Activated effector memory CD4-positive, alpha-beta T cell treated with Interleukin-2 at 50 U/mL for 16 hours (primary cell): ENCODE data around the gene HIP1R.
A peak's percentile ranks its signal among the peaks of the same experiment; 100 is the strongest.
"Not testable (repeated sequence)": the region's sequence is repeated elsewhere in the genome, so short reads cannot be mapped to it uniquely, and the experiment has no call there.

ENCODE experiments used
- DNase-seq: peaks from one replicate; pipeline ENCODE4 v3.0.0-alpha.2; 2020

Gene HIP1R

GRCh38 chr12:122878780-122879612 is 43.7 kb downstream of the HIP1R start:
- DNase-seq = no peak

DNA sequence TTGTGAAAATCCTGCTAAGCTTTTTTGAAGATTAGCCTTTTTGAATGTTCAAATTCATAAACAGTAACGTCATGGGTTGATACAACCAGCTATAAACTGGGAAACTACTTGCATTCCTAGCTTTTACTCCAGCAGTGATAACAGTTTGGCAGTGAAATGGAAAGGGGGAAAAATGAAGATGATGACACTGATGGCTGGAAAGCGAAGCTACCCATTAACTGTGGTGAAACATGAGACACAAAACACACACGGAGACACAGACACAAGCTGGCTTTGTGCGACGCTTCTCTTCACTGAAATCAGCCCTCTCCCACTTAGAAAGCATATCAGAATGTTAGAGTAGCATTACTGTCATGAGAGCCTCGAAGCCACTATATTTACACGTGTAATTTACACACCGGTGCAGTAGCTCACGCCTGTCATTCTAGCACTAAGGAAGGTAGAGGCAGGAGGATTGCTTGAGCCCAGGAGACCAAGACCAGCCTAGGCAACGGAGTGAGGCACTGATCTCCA is 45.0 kb downstream of the HIP1R start:
- DNase-seq = no peak

DNA sequence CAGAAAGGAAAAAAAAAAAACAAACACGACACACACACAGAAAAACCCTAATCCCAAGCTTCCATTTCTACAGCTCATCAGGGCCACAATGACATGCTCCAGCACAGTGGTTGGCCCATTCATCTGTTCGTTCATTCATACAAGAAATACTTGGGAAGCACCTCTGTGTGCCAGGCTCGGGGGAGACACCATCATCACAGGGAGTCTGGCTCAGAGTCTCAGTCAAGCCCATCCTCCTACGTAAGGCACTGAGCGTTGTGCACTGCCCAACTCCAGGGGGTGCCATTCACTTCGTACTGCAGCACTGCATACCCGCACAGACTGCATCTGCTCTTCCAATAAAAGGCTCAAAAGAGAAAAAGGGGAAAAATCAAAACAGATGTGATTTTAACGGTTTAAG is 45.4 kb downstream of the HIP1R start:
- DNase-seq = no peak

- no peak for DNase-seq
Observed at GRCh38 chr12:122882908-122883558, 47.8 kb downstream of the HIP1R start.

- DNase-seq = no peak
Observed at GRCh38 chr12:122884091-122884826, 49.0 kb downstream of the HIP1R start.

GRCh38 chr12:122884860-122885259 is 49.6 kb downstream of the HIP1R start:
- DNase-seq = no peak

- no peak for DNase-seq
Observed at GRCh38 chr12:122886161-122886560, 50.9 kb downstream of the HIP1R start.

DNA sequence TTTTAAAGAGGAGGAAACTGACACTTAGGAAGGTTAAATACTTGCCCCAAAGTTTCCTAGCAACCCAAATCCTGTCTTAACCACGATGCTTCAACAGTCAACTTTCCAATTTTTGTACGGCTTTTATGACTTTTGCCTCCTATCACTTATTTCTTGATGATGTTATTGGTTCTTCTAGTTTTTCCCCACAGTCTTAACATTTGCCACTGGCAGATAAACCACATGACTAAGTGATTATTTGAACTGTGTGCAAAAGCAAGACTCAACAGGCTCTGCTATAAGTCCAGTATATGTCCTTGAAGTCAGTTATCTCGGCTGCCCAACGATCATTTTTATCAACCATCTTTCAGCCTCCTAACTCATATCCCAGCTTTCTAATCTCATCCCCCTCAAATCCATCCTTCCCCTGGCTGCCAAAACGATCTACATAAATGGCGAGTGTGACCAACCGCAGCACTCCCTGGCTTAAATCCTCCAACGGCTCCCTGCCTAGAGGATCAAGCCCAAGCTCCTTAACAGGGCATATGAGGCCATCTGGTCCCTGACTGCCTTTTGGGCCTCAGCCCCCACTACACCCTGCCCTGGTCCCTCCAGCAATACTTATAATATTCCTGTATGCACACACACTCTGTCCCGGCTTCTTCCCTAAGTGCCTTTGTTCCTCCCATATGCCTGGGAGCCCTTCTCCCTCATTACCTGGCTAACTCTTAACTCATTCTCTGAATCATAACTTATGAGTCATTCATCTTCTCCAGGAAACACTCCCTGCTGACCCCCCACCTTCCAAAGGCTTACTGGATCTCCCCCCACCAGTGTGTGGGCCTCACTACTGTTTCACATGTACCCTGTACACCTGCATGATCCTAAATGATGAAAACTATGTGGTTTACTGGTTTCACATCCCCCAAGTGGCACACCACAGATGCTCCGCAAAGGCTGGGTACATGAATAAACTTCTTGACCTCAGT is 51.9 kb downstream of the HIP1R start:
- no peak for DNase-seq

GRCh38 chr12:122887819-122888212 is 52.6 kb downstream of the HIP1R start:
- DNase-seq = no peak

DNA sequence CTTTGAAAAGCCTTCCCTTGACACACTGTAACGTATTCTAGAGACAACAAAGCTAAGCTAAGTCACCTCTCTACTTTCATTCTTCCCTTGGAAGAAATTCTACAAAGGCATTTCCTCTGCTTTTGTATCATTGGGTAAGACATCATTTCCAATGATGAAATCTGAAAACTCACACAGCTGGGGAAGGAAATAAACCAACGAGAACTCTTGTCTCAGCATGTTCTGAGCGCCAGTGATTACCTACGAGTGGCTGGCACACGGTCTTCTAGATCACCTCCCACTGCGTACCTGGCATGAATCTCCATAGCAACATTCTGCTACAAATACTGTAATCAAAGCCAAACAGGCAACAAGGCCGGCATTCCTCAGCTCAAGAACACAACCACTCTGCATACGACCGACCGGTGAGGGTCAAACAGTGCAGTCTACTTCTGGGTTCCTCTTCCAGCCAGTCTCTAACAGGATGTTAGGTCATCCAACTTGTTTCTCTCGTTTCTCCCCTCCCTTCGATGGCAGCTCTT is 53.0 kb downstream of the HIP1R start:
- no peak for DNase-seq

GRCh38 chr12:122889761-122890520 is 54.7 kb downstream of the HIP1R start:
- DNase-seq = no peak

- DNase-seq = no peak
Observed at GRCh38 chr12:122891661-122892525, 56.6 kb downstream of the HIP1R start.

DNA sequence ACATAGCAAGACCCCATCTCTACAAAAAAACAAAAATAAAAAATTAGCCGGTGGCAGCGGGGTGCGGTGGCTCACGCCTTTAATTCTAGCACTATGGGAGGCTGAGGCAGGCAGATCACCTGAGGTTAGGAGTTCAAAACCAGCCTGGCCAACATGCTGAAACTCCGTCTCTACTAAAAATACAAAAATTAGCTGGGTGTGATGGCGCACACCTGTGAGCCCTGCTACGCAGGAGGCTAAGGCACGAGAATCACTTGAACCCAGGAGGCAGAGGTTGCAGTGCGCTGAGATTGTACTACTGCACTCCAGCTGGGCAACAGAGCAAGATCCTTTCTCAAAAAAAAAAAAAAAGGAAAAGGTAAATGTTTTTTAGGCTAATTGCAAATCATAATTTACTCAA is 57.5 kb downstream of the HIP1R start:
- not testable (repeated sequence) for DNase-seq

- no peak for DNase-seq
Observed at GRCh38 chr12:122893208-122894153, 58.2 kb downstream of the HIP1R start.

DNA sequence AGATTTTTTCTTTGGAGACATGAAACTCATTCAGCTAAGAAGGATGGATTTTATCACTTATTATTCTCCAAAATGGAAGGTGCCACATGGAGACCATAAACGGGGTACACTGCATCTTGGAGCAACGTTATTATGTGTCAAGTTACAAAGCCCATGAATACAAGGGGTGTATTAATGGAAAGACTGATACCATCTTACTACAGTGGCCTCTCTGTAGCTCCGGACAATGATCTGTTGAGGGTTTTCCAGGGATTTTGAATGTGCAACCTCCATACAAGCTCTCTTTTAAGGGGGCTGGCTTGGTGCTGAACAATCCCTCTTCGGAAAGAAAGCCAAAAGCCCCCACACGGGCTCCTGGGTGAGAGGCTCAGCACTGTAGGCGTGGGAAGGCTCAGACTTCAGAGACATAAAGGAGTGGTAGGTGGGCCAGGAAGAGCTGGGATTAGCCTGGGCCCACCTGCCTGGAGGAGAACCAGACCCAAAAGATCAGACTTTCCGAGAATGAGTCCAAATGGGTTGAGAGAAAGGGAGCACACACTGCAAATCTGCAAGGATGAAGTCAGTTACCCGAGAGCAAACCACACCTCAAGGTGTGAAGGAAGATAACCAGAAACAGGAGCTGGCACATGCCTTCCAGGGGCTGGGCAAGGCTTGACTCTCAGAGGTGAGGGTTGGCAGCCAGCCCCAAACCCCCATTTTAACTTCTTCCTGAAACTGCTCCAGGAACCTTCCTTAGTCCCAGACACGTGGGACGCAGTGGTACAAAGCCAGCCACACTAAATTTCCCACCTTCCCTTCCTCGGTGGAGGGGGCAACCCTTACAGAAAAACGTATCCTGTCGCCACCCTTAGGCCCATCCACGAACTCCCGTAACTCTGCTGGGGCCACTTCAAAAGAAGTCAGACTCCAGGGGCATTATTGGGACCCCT is 59.2 kb downstream of the HIP1R start:
- no peak for DNase-seq

DNA sequence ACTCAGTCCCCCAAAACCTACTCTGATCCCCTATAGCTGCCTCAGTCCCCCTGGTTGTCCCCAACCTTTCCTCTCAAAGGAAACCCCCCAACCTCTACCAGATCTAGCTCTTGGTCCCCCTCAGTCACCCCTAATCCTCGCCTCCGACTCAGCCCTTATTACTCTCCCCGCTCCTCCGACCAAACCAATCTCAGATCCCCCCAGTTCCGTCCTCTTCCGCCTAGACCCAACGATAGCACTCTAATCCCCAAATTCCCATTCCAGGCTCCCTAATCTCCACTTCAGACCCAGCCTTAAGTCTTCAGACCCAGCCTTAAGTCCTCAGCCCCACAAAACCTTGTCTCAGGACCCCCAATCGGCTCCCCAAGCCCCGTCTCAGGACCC is 60.1 kb downstream of the HIP1R start:
- no peak for DNase-seq

GRCh38 chr12:122895704-122896636 is 60.7 kb downstream of the HIP1R start, which contains the start of gene VPS37B:
TSS of gene VPS37B (minus strand) at chr12:122896124. CDS start at chr12:122896062, 62 bp downstream.
- DNase-seq = peak; percentile 72
